K562 (cell line): Measurements from ENCODE around the gene GALK2. TPM values are rescaled to one million over a fixed set of nuclear protein-coding genes. Genes with fewer than 3 reads are reported as not detected.

Source experiments
- ATAC-seq: fragments of 200-7000 bp; cut with Tn5 transposase; 3 replicates; pipeline ENCODE4 v1.9.1; 2020; ENCODE audit warnings: moderate library complexity
- BruUV-seq: library from RNA; stranded (reverse); fragments of 400-500 nt; replicated peaks from 2 replicates; lab custom pipeline; 2021; lab: Mats Ljungman, UMichigan
- CTCF ChIA-PET: fragments of 300-600 bp; formaldehyde crosslinking; extraction: SDS; loops from one replicate; lab custom pipeline; 2021; ENCODE audit warnings: low intra/inter-chr PET ratio; lab: Yijun Ruan, JAX
- POLR2A ChIA-PET: fragments of 300-600, 350-650 bp; sonication (Branson Sonifier 250); formaldehyde crosslinking; extraction: SDS; loops from one replicate; lab custom pipeline; 2021; ENCODE audit warnings: antibody characterized with exemption, inconsistent platforms; lab: Yijun Ruan, JAX
- DNase-seq, 4 experiments: peaks; one replicate each; pipeline versions ENCODE4 v3.0.0 to v3.0.0-alpha.2; 2011 to 2018; ENCODE audit warnings: low spot score in 3 of 4, mixed read lengths in 3 of 4; ENCODE audit errors: extremely low read depth in 1 of 4
- FAIRE-seq: peaks from 2 replicates; lab custom pipeline; 2011; peaks lifted over from hg19 to GRCh38; lab: Jason Lieb, UNC
- H2AFZ ChIP-seq: 2 replicates; pipeline ENCODE4 v1.6.0; 2011; ENCODE audit warnings: low read depth, low read length, control low read depth, inconsistent platforms
- H3K27ac ChIP-seq: fragments of 200-600 bp; 3 replicates; pipeline ENCODE4 v1.8.0; 2011; ENCODE audit warnings: low read depth, mild to moderate bottlenecking, control low read depth, inconsistent platforms, low read length, moderate library complexity, mixed read lengths; ENCODE audit errors: extremely low read depth
- H3K27me3 ChIP-seq, 2 experiments: fragments of 300-600 bp in 1 of 2; 2 replicates in 1 of 2; 3 replicates in 1 of 2; pipeline versions ENCODE4 v1.6.0 to v1.8.0; 2011; ENCODE audit warnings: inconsistent platforms in 2 of 2, low read length in 2 of 2, mild to moderate bottlenecking in 1 of 2, mixed read lengths in 1 of 2, moderate library complexity in 1 of 2; ENCODE audit not compliant: control insufficient read depth in 2 of 2, insufficient read depth in 2 of 2
- H3K36me3 ChIP-seq: fragments of 300-600 bp; 3 replicates; pipeline ENCODE4 v1.8.0; 2011; ENCODE audit warnings: mild to moderate bottlenecking, low read length, inconsistent platforms; ENCODE audit not compliant: control insufficient read depth, insufficient read depth
- H3K4me1 ChIP-seq, 2 experiments: fragments of 200-600 bp in 1 of 2; replicated peaks in 1 of 2; 2 replicates in 1 of 2; 3 replicates in 1 of 2; pipeline versions ENCODE4 v1.5.1 to v1.8.0; 2011; ENCODE audit warnings: inconsistent platforms in 2 of 2, low read length in 2 of 2, mild to moderate bottlenecking in 1 of 2, mixed read lengths in 1 of 2, moderate library complexity in 1 of 2; ENCODE audit not compliant: control insufficient read depth in 2 of 2, insufficient read depth in 2 of 2
- H3K4me2 ChIP-seq: 2 replicates; pipeline ENCODE4 v1.6.1; 2011; ENCODE audit warnings: low read length, control low read depth, inconsistent platforms, mixed read lengths; ENCODE audit not compliant: insufficient read depth
- H3K4me3 ChIP-seq: fragments of 200-600 bp; sonication (generic), shearing (Covaris generic); 2 replicates; pipeline ENCODE4 v1.5.1; 2016; ENCODE audit warnings: control low read depth, inconsistent platforms
- H3K79me2 ChIP-seq: fragments of 200-600 bp; 3 replicates; pipeline ENCODE4 v1.8.0; 2011; ENCODE audit warnings: low read length, inconsistent platforms; ENCODE audit not compliant: control insufficient read depth, insufficient read depth
- H3K9ac ChIP-seq, 2 experiments: 2 replicates each; pipeline versions ENCODE4 v1.6.0 to v1.6.1; 2011; ENCODE audit warnings: low read depth in 2 of 2, low read length in 2 of 2, control low read depth in 1 of 2, inconsistent platforms in 1 of 2, mild to moderate bottlenecking in 1 of 2, mixed read lengths in 1 of 2; ENCODE audit not compliant: insufficient read depth in 1 of 2
- H3K9me1 ChIP-seq: one replicate; pipeline ENCODE4 v1.6.0; 2011; ENCODE audit warnings: inconsistent platforms, mild to moderate bottlenecking, low read length, moderate library complexity; ENCODE audit not compliant: control insufficient read depth, insufficient read depth
- H3K9me3 ChIP-seq: replicated peaks from 2 replicates; pipeline ENCODE4 v1.5.1; 2011; ENCODE audit warnings: low read depth, low read length, inconsistent platforms; ENCODE audit not compliant: control insufficient read depth, insufficient read depth
- H4K20me1 ChIP-seq: replicated peaks from 2 replicates; pipeline ENCODE4 v1.6.1; 2011; ENCODE audit warnings: low read length, inconsistent platforms, mixed read lengths; ENCODE audit not compliant: control insufficient read depth, insufficient read depth
- ARID3A ChIP-seq: IDR thresholded peaks from 2 replicates; pipeline ENCODE4 v1.6.1; 2012; ENCODE audit warnings: low read depth, low read length, improper control_type of control experiment, borderline replicate concordance
- ATF1 ChIP-seq, 2 experiments: fragments of 450-650 bp in 1 of 2; IDR thresholded peaks; 2 replicates each; pipeline ENCODE4 v1.6.1; 2016; ENCODE audit warnings: missing compliant biosample characterization in 1 of 2, missing genetic modification characterization in 1 of 2
- BCOR ChIP-seq: fragments of 450-650 bp; IDR thresholded peaks from 2 replicates; pipeline ENCODE4 v1.6.1; 2016
- FOSL1 ChIP-seq: fragments of 200-800 bp; sonication (Bioruptor generic); conservative IDR thresholded peaks from 2 replicates; pipeline ENCODE4 v1.6.1; 2016; ENCODE audit warnings: missing genetic modification characterization, missing compliant biosample characterization
- GABPB2 ChIP-seq: fragments of 250-450 bp; sonication (Bioruptor Pico); conservative IDR thresholded peaks from 2 replicates; pipeline ENCODE4 v1.5.1; 2021; ENCODE audit warnings: mild to moderate bottlenecking
- KDM1A ChIP-seq, 2 experiments: fragments of 450-650 bp; IDR thresholded peaks; 2 replicates each; pipeline ENCODE4 v1.6.1; 2016; ENCODE audit warnings: mild to moderate bottlenecking in 2 of 2
- PRMT5 ChIP-seq: sonication (generic); formaldehyde crosslinking; IDR thresholded peaks from 2 replicates; pipeline ENCODE4 v1.5.0; 2020; ENCODE audit warnings: missing genetic modification reagents
- SUPT5H ChIP-seq: fragments of 450-650 bp; IDR thresholded peaks from 2 replicates; pipeline ENCODE4 v1.6.1; 2016
- TOE1 ChIP-seq, 2 experiments: fragments of 450-650 bp in 1 of 2; sonication (generic) in 1 of 2; formaldehyde crosslinking in 1 of 2; IDR thresholded peaks; 2 replicates each; pipeline versions ENCODE4 v1.7.1 to v1.8.0; 2016 to 2022; ENCODE audit warnings: borderline replicate concordance in 2 of 2, mild to moderate bottlenecking in 2 of 2, antibody characterized with exemption in 1 of 2, inconsistent platforms in 1 of 2, low read depth in 1 of 2, missing genetic modification reagents in 1 of 2, moderate library complexity in 1 of 2
- ZNF146 ChIP-seq: IDR thresholded peaks from one replicate; pipeline ENCODE4 v1.6.1; 2018; ENCODE audit warnings: missing compliant biosample characterization; ENCODE audit not compliant: unreplicated experiment
- ZNF316 ChIP-seq: fragments of 450-650 bp; IDR thresholded peaks from 2 replicates; pipeline ENCODE4 v1.6.1; 2016
- WGBS: fragments of 100-300 bp; shearing (Covaris generic); methylation state at CpG from one replicate; pipeline ENCODE4 v1.1.6; 2016; ENCODE audit warnings: low coverage, mixed read lengths; ENCODE audit not compliant: insufficient coverage; ENCODE audit errors: missing lambda C conversion rate; 5-methylcytosine and 5-hydroxymethylcytosine counted together
- in situ Hi-C: fragments of 300-500 bp; cut with MboI; formaldehyde crosslinking; loops from 4 replicates; pipeline ENCODE4 v1.15.0; 2018; ENCODE audit warnings: inconsistent platforms, mixed read lengths
- intact Hi-C: fragments of 100-400 bp; cut with micrococcal nuclease; formaldehyde crosslinking; loops from 2 replicates; pipeline ENCODE4 v1.14.2; 2022
- polyA plus RNA-seq, 8 experiments: library from polyadenylated mRNA; depleted of rRNA in 4 of 8; stranded (reverse) in 5 of 8; unstranded in 3 of 8; fragments of >200 nt; fragmentation: Nextera tagmentation in 2 of 8; fragmentation: Illumina TruSeq in 1 of 8; extraction: Ambion mirVana in 2 of 8; extraction: Trizol in 1 of 8; gene quantifications; 2 replicates each; pipeline versions ENCODE4 v1.2.1 to v1.2.3, GENCODE V29; 2011 to 2014; ENCODE audit warnings: inconsistent platforms in 1 of 8, missing spikeins in 1 of 8
- total RNA-seq, 7 experiments: library from RNA; depleted of rRNA in 6 of 7; stranded (reverse); fragments of >200 nt in 6 of 7; fragmentation: Illumina TruSeq in 2 of 7; extraction: Trizol in 2 of 7; gene quantifications; 2 replicates each; pipeline versions ENCODE4 v1.2.1 to v1.2.3, GENCODE V29; 2011 to 2021; ENCODE audit warnings: low replicate concordance in 1 of 7

Gene GALK2
- total and polyA plus RNA-seq, 9 of the 15 experiments (the other 6 are each of a cell fraction or from before 2014, with no cell fraction given), result 32.8 to 82.0 (median 54.4) TPM

GRCh38 chr15:49155834-49156627 is 14.0 kb upstream of the GALK2 start (continued):
- TF ChIP-seq ARID3A (0 out of 2 replicates have a peak, but pooled peaks have one; percentile 4), FOSL1 (tag) (peak; percentile 65), ATF1 (CRISPR knock-in tag; IDR thresholded peaks at IDR 0.05) (no peak), ATF1 (tag; IDR thresholded peaks at IDR 0.05) (0 out of 2 replicates have a peak, but pooled peaks have one; percentile 67), TOE1 (IDR thresholded peaks at IDR 0.05; ENCODE audit: borderline replicate concordance) (no peak), TOE1 (CRISPR knock-in tag; IDR thresholded peaks at IDR 0.05; ENCODE audit: borderline replicate concordance, low read depth) (0 out of 2 replicates have a peak, but pooled peaks have one; percentile 3), SUPT5H (no peak), BCOR (no peak), KDM1A (IDR thresholded peaks at IDR 0.05) (no peak)

- CTCF ChIA-PET, result no interaction called here
- Histone ChIP-seq H3K9me3 (no peaks in the 10 kb centered on the region), H3K27me3 (no peaks in the 10 kb centered on the region), H2AFZ (no peak overlapping the region), H3K4me1 (no peaks in the 10 kb centered on the region), H4K20me1 (no peaks in the 10 kb centered on the region), H3K9ac (no peak overlapping the region), H3K27ac (no peak overlapping the region), H3K4me2 (no peak overlapping the region), H3K9me1 (no peaks in the 10 kb centered on the region), H3K4me3 (no peak overlapping the region), H3K36me3 (no peaks in the 10 kb centered on the region), H3K79me2 (no peaks in the 10 kb centered on the region; the same call in 2 of the 3 replicates)
- in situ Hi-C loops, result no loop called here
- FAIRE-seq, result no peak
- no TSS peak for BruUV-seq
- no peak for DNase-seq
- no peak for ATAC-seq
- POLR2A ChIA-PET, result no interaction called here
- WGBS, result 60% methylated on average over 1 of the region's 1 CpG
- intact Hi-C loops, result no loop called here
- TF ChIP-seq PRMT5, result no peak
- TF ChIP-seq ZNF146 (CRISPR knock-in tag), result no peak
- no peak for TF ChIP-seq ZNF316
- no peak for TF ChIP-seq GABPB2 (CRISPR knock-in tag)
Measured at GRCh38 chr15:49163678-49164077, 6.4 kb upstream of the GALK2 start.
